Liver (tissue), 3 donors: ENCODE measurements around the gene POLD2.

Experiments used
- GABPA ChIP-seq, 2 donors: IDR thresholded peaks in 1 of 2; conservative IDR thresholded peaks in 1 of 2; 2 replicates each; pipeline ENCODE4 v1.6.1; 2016; ENCODE audit warnings: antibody characterized with exemption in 2 of 2, mild to moderate bottlenecking in 1 of 2, moderate library complexity in 1 of 2
- HNF4A ChIP-seq, 2 donors: conservative IDR thresholded peaks; 2 replicates each; pipeline ENCODE4 v1.6.1; 2016; ENCODE audit warnings: antibody characterized with exemption in 2 of 2, mild to moderate bottlenecking in 2 of 2
- NR2F2 ChIP-seq: IDR thresholded peaks from 2 replicates; pipeline ENCODE4 v1.6.1; 2016; ENCODE audit warnings: antibody characterized with exemption
- RAD21 ChIP-seq, 2 donors: IDR thresholded peaks; 2 replicates each; pipeline ENCODE4 v1.6.1; 2016; ENCODE audit warnings: antibody characterized with exemption in 2 of 2, mild to moderate bottlenecking in 2 of 2
- RXRA ChIP-seq, 2 donors: IDR thresholded peaks; 2 replicates each; pipeline ENCODE4 v1.6.1; 2017 to 2018; ENCODE audit warnings: antibody characterized with exemption in 2 of 2, mild to moderate bottlenecking in 1 of 2
- SP1 ChIP-seq: IDR thresholded peaks from 2 replicates; pipeline ENCODE4 v1.6.1; 2018; ENCODE audit warnings: antibody characterized with exemption, mild to moderate bottlenecking
- TF ChIP-seq, protein P1 (sequence below): fragments of 150-350 bp; IDR thresholded peaks from 2 replicates; pipeline ENCODE4 v1.5.1; 2017; ENCODE audit warnings: improper control_type of control experiment, low read depth, low read length; ENCODE audit not compliant: missing input control
- TF ChIP-seq, protein P2 (sequence below): IDR thresholded peaks from 2 replicates; pipeline ENCODE4 v1.6.1; 2016; ENCODE audit warnings: antibody characterized with exemption
- TF ChIP-seq, protein P3 (sequence below): IDR thresholded peaks from 2 replicates; pipeline ENCODE4 v1.6.1; 2016; ENCODE audit warnings: antibody characterized with exemption, mild to moderate bottlenecking
- donor health status: healthy.
- donor health status: healthy.

DNA sequence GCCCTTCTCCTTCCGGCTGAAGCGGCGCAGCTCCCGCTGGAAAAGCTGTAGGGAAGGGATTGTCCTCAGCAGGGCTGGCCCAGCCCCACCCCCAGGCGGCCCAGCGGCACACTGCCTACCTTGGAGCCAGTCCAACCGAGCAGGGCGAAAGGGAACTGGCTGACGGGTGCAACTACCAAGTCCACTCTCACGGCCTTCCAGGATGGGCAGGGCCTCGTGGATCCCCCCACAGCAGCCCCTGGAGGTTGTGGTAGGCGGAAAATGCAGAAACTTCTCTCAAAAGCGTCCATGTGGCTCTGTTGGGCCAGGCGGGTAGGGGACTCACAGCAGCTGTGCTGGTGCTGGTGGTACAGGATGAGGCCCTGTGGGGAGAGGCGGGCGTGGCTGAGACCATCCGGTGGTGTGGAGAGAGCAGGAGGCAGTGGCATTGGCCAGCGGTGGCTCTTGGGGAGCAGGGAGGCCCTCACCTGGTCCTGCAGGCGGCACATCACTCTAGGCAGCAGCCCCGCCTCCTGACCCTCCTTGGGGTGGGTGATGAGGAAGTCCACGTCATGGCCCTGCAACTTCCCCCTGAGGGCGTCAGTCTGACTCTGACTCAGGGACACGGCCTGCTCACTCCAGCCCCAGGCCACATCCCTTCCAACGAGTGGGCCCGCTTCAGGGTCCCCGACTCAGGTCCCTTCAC lies 49.5 kb downstream of the POLD2 start:
- TF ChIP-seq NR2F2: no peak
- peak in 1 of 2 donors; percentile 14 for TF ChIP-seq GABPA (IDR thresholded peaks at IDR 0.05 in 1 of 2, conservative IDR thresholded peaks at IDR 0.05 in 1 of 2)
- TF ChIP-seq, protein P1, sequence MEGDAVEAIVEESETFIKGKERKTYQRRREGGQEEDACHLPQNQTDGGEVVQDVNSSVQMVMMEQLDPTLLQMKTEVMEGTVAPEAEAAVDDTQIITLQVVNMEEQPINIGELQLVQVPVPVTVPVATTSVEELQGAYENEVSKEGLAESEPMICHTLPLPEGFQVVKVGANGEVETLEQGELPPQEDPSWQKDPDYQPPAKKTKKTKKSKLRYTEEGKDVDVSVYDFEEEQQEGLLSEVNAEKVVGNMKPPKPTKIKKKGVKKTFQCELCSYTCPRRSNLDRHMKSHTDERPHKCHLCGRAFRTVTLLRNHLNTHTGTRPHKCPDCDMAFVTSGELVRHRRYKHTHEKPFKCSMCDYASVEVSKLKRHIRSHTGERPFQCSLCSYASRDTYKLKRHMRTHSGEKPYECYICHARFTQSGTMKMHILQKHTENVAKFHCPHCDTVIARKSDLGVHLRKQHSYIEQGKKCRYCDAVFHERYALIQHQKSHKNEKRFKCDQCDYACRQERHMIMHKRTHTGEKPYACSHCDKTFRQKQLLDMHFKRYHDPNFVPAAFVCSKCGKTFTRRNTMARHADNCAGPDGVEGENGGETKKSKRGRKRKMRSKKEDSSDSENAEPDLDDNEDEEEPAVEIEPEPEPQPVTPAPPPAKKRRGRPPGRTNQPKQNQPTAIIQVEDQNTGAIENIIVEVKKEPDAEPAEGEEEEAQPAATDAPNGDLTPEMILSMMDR: peak; percentile 16
- TF ChIP-seq, protein P2, sequence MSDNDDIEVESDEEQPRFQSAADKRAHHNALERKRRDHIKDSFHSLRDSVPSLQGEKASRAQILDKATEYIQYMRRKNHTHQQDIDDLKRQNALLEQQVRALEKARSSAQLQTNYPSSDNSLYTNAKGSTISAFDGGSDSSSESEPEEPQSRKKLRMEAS: no peak
- TF ChIP-seq SP1: peak; percentile 44
- TF ChIP-seq RAD21 (IDR thresholded peaks at IDR 0.05): peak in 1 of 2 donors; percentile 64
- TF ChIP-seq RXRA (IDR thresholded peaks at IDR 0.05): peak; percentile 25 to 52
- TF ChIP-seq, protein P3, sequence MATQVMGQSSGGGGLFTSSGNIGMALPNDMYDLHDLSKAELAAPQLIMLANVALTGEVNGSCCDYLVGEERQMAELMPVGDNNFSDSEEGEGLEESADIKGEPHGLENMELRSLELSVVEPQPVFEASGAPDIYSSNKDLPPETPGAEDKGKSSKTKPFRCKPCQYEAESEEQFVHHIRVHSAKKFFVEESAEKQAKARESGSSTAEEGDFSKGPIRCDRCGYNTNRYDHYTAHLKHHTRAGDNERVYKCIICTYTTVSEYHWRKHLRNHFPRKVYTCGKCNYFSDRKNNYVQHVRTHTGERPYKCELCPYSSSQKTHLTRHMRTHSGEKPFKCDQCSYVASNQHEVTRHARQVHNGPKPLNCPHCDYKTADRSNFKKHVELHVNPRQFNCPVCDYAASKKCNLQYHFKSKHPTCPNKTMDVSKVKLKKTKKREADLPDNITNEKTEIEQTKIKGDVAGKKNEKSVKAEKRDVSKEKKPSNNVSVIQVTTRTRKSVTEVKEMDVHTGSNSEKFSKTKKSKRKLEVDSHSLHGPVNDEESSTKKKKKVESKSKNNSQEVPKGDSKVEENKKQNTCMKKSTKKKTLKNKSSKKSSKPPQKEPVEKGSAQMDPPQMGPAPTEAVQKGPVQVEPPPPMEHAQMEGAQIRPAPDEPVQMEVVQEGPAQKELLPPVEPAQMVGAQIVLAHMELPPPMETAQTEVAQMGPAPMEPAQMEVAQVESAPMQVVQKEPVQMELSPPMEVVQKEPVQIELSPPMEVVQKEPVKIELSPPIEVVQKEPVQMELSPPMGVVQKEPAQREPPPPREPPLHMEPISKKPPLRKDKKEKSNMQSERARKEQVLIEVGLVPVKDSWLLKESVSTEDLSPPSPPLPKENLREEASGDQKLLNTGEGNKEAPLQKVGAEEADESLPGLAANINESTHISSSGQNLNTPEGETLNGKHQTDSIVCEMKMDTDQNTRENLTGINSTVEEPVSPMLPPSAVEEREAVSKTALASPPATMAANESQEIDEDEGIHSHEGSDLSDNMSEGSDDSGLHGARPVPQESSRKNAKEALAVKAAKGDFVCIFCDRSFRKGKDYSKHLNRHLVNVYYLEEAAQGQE: no peak
- TF ChIP-seq HNF4A (conservative IDR thresholded peaks at IDR 0.05): peak; percentile 41 to 56
